H1 (cell line): ENCODE measurements around the gene LAMC3. TPM values are rescaled to one million over a fixed set of nuclear protein-coding genes. Genes with fewer than 3 reads are reported as not detected.

Source experiments
- BACH1 ChIP-seq: IDR thresholded peaks from 2 replicates; pipeline ENCODE4 v1.6.1; 2012; ENCODE audit warnings: low read length, improper control_type of control experiment
- CBX8 ChIP-seq: fragments of 300-800, 300-1000 bp; sonication (generic); IDR thresholded peaks from 2 replicates; pipeline ENCODE4 v1.7.1; 2016; ENCODE audit warnings: low read depth, low read length, borderline replicate concordance
- RBBP5 ChIP-seq: IDR thresholded peaks from 2 replicates; pipeline ENCODE4 v1.7.1; 2012; ENCODE audit warnings: low read depth, mild to moderate bottlenecking, inconsistent platforms, low read length, moderate library complexity, borderline replicate concordance
- polyA plus RNA-seq, 7 experiments: library from polyadenylated mRNA; depleted of rRNA in 3 of 7; stranded (reverse) in 5 of 7; unstranded in 2 of 7; fragments of >200 nt in 5 of 7; fragments of 200-250 nt in 2 of 7; gene quantifications; 1 replicate in 5 of 7; 2 replicates in 1 of 7; 4 replicates in 1 of 7; pipeline versions ENCODE4 v1.2.1 to v1.2.3, GENCODE V29; 2011 to 2013; ENCODE audit warnings: missing spikeins in 2 of 7, mixed read lengths in 2 of 7
- total RNA-seq: library from RNA; stranded (reverse); fragmentation: NEBNext Ultra II Directional; extraction: Animal tissue kit (Norgen Biotek cat#: 25700); gene quantifications from 2 replicates; pipeline ENCODE4 v1.2.1, GENCODE V29; 2021
- TF ChIP-seq, protein P1 (sequence below): fragments of 300-600 bp; sonication (generic); IDR thresholded peaks from 2 replicates; pipeline ENCODE4 v1.7.1; 2012; ENCODE audit warnings: low read length, moderate library complexity, mild to moderate bottlenecking, inconsistent platforms; ENCODE audit not compliant: insufficient replicate concordance

LAMC3 gene
- total and polyA plus RNA-seq, 2 of the 8 experiments (the other 6 are each of a cell fraction or from before 2014, with no cell fraction given) = 9.3 to 12.3 TPM

DNA sequence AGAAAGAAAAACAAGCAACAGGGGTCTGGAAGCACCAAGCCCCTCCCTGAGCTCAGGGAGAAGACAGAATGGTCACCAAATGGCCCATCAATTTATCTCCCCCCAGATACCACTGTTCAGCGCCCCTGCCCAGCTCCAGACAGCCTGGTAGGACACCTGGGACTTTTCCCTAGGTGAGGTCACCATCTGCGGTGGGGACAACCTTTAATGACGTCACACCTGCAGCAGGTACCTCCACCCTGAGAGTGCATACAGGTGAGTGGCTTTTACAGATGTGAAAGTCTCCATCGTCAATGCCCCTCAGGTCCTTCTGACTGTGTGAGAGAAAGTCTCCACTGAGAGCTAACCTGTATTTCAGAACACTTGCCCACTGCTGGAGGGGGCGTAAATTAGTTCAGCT lies 34.3 kb upstream of the LAMC3 start (continued):
- TF ChIP-seq, protein P1, sequence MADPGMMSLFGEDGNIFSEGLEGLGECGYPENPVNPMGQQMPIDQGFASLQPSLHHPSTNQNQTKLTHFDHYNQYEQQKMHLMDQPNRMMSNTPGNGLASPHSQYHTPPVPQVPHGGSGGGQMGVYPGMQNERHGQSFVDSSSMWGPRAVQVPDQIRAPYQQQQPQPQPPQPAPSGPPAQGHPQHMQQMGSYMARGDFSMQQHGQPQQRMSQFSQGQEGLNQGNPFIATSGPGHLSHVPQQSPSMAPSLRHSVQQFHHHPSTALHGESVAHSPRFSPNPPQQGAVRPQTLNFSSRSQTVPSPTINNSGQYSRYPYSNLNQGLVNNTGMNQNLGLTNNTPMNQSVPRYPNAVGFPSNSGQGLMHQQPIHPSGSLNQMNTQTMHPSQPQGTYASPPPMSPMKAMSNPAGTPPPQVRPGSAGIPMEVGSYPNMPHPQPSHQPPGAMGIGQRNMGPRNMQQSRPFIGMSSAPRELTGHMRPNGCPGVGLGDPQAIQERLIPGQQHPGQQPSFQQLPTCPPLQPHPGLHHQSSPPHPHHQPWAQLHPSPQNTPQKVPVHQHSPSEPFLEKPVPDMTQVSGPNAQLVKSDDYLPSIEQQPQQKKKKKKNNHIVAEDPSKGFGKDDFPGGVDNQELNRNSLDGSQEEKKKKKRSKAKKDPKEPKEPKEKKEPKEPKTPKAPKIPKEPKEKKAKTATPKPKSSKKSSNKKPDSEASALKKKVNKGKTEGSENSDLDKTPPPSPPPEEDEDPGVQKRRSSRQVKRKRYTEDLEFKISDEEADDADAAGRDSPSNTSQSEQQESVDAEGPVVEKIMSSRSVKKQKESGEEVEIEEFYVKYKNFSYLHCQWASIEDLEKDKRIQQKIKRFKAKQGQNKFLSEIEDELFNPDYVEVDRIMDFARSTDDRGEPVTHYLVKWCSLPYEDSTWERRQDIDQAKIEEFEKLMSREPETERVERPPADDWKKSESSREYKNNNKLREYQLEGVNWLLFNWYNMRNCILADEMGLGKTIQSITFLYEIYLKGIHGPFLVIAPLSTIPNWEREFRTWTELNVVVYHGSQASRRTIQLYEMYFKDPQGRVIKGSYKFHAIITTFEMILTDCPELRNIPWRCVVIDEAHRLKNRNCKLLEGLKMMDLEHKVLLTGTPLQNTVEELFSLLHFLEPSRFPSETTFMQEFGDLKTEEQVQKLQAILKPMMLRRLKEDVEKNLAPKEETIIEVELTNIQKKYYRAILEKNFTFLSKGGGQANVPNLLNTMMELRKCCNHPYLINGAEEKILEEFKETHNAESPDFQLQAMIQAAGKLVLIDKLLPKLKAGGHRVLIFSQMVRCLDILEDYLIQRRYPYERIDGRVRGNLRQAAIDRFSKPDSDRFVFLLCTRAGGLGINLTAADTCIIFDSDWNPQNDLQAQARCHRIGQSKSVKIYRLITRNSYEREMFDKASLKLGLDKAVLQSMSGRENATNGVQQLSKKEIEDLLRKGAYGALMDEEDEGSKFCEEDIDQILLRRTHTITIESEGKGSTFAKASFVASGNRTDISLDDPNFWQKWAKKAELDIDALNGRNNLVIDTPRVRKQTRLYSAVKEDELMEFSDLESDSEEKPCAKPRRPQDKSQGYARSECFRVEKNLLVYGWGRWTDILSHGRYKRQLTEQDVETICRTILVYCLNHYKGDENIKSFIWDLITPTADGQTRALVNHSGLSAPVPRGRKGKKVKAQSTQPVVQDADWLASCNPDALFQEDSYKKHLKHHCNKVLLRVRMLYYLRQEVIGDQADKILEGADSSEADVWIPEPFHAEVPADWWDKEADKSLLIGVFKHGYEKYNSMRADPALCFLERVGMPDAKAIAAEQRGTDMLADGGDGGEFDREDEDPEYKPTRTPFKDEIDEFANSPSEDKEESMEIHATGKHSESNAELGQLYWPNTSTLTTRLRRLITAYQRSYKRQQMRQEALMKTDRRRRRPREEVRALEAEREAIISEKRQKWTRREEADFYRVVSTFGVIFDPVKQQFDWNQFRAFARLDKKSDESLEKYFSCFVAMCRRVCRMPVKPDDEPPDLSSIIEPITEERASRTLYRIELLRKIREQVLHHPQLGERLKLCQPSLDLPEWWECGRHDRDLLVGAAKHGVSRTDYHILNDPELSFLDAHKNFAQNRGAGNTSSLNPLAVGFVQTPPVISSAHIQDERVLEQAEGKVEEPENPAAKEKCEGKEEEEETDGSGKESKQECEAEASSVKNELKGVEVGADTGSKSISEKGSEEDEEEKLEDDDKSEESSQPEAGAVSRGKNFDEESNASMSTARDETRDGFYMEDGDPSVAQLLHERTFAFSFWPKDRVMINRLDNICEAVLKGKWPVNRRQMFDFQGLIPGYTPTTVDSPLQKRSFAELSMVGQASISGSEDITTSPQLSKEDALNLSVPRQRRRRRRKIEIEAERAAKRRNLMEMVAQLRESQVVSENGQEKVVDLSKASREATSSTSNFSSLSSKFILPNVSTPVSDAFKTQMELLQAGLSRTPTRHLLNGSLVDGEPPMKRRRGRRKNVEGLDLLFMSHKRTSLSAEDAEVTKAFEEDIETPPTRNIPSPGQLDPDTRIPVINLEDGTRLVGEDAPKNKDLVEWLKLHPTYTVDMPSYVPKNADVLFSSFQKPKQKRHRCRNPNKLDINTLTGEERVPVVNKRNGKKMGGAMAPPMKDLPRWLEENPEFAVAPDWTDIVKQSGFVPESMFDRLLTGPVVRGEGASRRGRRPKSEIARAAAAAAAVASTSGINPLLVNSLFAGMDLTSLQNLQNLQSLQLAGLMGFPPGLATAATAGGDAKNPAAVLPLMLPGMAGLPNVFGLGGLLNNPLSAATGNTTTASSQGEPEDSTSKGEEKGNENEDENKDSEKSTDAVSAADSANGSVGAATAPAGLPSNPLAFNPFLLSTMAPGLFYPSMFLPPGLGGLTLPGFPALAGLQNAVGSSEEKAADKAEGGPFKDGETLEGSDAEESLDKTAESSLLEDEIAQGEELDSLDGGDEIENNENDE = no peak
- TF ChIP-seq BACH1 (no peak), CBX8 (no peak), RBBP5 (no peak)
